ENCODE results near the gene P2RX4.
"Not testable (repeated sequence)": the region's sequence is repeated elsewhere in the genome, so short reads cannot be mapped to it uniquely, and the experiment has no call there.

Gene P2RX4

GRCh38 chr12:121279071-121279375 lies 69.1 kb downstream of the P2RX4 start:
- DNase-seq: no peak

DNA sequence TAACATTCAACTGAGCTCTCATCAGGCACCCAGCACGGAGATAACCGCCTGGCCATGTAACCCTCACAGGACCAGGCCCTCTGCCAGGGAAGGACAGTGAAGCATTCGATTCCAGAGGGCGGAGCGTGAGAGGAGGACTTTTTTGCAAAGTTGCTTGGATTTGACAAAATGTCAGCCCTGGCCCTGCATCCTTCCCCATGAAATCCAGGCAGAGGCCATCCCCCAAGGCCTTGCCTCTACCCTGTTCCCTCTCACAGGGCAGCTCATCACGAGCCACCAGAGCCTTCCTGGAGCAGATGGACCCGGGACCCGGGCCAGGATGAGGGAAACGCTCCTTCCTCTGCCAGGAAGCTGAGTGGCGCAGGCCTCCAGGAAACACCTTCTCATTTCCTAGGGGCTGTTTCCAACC lies 69.6 kb downstream of the P2RX4 start:
- no peak for DNase-seq

DNA sequence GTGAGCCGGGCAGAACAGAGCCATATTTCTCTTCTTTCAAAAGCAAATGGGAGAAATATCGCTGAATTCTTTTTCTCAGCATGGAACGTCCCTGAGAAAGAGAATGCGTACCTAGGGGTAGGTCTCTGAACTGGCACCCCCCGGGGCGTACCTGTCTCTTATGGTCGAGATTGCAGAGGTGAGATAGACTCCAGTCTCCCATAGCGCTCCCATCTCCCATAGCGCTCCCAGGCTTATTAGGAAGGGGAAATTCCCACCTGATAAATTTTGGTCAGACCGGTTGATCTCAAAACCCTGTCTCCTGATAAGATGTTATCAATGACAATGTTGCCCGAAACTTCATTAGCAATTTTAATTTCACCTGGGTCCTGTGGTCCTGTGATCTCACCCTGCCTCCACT lies 70.6 kb downstream of the P2RX4 start:
- DNase-seq: not testable (repeated sequence)

DNA sequence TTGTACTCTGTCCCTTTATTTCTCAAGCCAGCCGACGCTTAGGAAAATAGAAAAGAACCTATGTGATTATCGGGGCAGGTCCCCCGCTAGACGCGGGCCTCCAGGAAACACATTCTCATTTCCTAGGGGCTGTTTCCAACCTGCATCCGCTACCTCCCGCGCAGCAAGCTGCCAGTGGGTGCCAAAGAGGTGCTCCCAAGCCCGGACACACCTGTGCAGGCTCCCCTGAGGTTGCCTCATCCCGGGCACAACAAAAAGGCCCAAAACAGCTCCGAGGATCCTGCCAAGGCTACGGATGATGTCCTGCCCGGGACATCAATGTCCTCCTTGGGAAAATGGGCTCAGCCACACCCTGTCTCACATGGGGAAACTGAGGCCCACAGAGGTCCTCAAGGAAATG lies 71.2 kb downstream of the P2RX4 start:
- not testable (repeated sequence) for DNase-seq

GRCh38 chr12:121282072-121282742 lies 72.3 kb downstream of the P2RX4 start:
- DNase-seq: no peak

GRCh38 chr12:121282910-121283309 lies 73.0 kb downstream of the P2RX4 start:
- DNase-seq: not testable (repeated sequence)

- no peak for DNase-seq
Observed at GRCh38 chr12:121283388-121283787, 73.5 kb downstream of the P2RX4 start.

All from inflammatory macrophage treated with lipopolysaccharide for 4 hours (primary cell).